Right forelimb (tissue), 1 donor: ENCODE measurements around the gene MARCHF7.
"Not testable (repeated sequence)": the region's sequence is repeated elsewhere in the genome, so short reads cannot be mapped to it uniquely, and the experiment has no call there.

Source experiments
- DNase-seq: peaks from one replicate; pipeline ENCODE4 v3.0.0-alpha.2; 2018

Gene MARCHF7, protein sequence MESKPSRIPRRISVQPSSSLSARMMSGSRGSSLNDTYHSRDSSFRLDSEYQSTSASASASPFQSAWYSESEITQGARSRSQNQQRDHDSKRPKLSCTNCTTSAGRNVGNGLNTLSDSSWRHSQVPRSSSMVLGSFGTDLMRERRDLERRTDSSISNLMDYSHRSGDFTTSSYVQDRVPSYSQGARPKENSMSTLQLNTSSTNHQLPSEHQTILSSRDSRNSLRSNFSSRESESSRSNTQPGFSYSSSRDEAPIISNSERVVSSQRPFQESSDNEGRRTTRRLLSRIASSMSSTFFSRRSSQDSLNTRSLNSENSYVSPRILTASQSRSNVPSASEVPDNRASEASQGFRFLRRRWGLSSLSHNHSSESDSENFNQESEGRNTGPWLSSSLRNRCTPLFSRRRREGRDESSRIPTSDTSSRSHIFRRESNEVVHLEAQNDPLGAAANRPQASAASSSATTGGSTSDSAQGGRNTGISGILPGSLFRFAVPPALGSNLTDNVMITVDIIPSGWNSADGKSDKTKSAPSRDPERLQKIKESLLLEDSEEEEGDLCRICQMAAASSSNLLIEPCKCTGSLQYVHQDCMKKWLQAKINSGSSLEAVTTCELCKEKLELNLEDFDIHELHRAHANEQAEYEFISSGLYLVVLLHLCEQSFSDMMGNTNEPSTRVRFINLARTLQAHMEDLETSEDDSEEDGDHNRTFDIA

DNA sequence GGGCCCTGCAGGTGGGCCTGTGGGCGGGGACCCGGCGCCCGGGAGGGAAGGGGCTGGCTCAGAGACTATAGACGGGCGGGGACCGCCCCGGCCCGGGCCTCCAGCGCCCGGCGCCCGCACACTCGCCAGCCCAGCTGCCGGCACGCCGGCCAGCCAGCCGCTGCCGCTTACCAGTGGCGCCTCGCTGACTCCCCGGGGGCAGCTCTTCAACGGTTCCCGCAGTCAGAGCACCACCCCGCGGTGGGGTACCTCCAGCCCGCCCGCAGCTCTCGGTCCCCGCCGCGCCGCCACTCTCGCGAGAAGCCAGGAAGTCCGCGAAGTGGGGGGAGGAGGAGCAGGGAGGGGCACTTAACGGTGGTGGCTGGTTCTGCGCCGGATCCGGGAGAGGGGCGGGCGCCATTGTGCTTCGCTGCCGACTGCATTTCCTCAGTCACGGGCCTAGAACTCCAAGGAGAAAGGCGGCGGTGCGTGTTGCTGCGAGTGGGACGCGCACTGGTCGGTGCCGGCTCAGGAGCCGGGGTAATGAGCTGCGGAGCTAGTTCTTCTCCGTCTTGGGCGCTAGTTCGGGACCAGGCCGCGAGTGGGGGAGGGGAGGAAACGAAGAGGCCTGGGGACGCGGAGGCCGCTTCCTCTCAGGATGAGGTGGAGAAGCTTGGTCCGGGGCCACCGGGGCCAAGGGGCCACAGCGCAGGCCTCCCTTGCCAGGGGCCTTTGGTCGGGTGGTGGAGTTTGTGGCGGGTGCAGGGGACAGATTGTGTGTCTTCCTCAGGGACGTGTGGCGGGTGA is at the start of gene MARCHF7:
Gene MARCHF7 (plus strand): TSS at position 364 of the 786 bp plus-strand sequence. CDS start 16,517 bp downstream, outside the sequence.
- peak; percentile 99 for DNase-seq

DNA sequence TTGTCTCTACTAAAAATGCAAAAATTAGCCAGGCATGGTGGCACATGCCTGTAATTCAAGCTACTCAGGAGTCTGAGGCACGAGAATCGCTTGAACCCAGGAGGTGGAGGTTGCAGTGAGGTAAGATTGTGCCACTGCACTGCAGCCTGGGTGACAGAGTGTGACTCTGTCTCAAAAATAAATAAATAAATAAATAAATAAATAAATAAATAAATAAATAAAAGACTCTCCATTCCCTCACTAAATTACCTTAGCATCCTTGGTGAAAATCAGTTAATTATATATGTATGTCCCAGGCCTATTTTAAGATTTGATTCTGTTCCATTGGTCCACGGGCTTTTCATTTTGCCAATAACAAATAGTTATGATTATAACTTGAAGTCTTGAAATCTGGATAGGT is 44.9 kb upstream of the MARCHF7 start:
- DNase-seq: not testable (repeated sequence)

GRCh38 chr2:159671047-159671446 is 41.3 kb upstream of the MARCHF7 start:
- no peak for DNase-seq

DNA sequence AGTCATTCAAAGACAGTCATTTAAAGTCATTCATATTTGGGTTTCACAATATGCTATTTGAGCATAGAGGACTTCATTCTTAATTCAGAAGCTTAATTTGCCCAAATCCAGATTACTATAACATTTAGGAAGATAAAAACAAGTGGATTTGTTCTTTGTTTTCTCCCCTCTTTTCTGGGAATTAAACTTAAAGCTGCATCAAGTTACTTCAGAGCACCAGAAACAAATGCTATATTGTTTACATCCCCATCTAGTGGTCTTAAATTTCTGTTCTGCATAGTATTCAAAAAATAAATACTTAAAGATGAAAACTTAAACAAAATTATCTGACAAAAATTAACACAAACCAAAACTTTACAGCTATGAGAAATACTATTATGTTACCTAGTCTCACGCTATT is 34.7 kb upstream of the MARCHF7 start:
- DNase-seq: no peak

- DNase-seq: no peak
These were observed 31.6 kb upstream of the MARCHF7 start for GRCh38 chr2:159680692-159681091.

DNA sequence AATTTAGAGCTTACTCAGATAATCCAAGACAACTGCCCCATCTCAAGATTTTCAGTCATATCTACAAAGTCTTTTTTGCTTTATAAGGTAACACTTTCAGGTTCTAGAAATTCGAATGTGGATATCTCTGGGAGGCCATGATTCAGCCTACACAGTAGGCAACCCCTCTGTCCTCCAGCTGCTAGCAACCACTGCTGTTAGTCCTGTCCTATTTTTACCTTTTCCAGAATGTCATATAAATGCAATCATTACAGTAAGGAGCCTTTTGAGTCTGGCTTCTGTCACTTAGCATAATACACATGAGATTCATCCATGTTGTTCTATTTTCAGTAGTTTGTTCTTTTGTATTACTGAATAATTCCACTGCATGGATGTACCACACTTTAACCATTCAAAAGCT is 28.5 kb upstream of the MARCHF7 start:
- no peak for DNase-seq

DNA sequence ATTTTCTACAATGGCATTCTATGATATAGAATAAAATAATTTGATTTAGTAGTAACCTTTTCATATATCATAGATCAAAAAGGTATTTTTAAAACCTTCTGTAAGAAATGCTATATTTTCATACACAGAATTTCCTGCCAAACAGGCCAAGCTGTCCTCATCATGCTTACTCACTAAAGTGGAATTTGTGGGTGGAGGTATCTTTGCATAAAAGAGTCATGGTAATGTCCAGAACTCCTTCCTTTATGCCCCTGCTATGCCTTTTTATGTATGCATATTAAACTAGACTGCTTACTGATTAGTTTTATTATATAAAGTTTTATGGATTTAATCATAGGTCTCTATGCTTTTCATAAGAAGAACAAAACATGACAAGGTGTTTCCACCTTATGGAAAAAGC is 27.5 kb upstream of the MARCHF7 start:
- no peak for DNase-seq

DNA sequence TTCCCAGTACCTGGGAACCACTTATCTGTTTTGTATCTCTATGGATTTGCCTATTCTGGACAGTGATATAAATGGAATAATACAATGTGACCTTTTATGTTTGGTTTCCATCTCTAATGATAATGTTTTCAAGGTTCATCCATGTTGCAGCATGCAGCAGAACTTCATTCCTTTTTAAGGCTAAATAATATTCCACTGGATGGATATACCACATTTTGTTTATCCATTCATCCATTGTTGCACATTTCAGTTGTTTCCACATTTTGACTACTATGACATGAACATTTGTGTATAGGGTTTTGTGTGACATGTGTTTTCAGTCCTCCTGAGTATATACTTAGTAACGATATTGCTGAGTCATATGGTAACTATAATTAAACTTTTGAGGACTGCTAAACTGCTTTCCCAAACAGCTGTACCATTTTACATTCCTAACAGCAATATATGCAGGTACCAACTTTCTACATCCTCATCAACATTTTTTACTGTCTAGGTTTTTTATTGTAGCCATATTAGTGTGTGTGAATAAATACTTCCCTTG is 17.7 kb upstream of the MARCHF7 start:
- DNase-seq: no peak

- no peak for DNase-seq
These were observed 16.4 kb upstream of the MARCHF7 start for GRCh38 chr2:159695795-159696448.

GRCh38 chr2:159703491-159703890 is 8.8 kb upstream of the MARCHF7 start:
- DNase-seq: no peak

GRCh38 chr2:159706385-159706980 is 5.8 kb upstream of the MARCHF7 start:
- DNase-seq: no peak

GRCh38 chr2:159708066-159708760 is 4.1 kb upstream of the MARCHF7 start:
- DNase-seq: no peak

DNA sequence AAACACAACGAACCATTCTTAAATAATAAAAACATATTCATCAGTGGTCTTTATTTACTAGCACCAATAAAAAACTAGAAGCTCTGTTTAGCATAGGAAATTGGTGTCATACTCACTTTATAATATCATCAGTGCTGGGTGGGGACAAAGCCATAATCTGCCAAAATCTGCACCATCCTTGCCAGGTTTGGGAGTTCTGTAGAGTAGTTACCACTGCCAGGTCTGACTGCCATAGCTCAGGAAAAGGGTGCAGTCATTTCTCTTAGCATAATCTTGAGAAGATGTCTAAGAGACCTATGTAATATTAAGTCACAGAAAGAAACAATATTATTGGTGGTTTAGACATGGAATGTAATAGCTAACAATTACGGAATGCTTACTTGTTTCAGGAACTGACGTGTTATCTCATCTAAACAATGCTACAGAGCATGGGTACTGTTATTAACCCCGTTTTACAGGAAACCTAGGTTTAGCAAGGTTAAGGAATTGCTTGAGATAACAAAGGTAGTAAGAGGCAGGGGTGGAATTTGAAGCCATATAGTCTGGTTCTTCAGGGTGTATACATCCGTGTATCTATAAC is 1.6 kb upstream of the MARCHF7 start:
- no peak for DNase-seq

- DNase-seq: no peak
These were observed 654 bp upstream of the MARCHF7 start for GRCh38 chr2:159711562-159712142.

- no peak for DNase-seq
These were observed 669 bp downstream of the MARCHF7 start for GRCh38 chr2:159712929-159713420.

DNA sequence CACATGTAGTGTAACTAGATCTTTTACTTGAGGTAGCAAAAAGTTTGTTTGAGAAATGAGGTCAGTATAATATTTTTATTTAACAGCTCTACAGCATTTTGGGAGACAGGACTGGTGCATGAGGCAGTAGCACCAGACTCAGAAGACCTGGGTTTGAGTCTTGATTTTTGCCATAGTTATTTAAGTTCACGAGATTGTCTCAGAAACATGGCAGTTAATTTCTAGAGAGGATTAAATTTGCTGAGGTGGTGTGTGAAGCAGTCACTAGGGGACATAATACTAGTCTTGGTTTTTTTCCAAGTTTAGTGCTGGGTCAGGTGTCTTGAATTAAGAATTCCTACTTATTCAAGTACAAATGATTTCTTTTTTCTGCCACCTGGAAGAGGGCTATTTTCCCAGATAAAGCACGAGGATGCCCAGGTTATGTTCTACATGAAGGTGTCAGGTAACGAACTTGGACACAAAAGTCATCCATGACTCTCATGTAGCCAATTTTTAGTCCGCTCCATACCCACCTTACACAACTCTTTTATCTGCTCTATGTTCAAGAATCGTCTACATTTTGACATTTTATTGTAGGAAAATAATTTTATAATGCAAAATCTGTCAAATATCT is 1.4 kb downstream of the MARCHF7 start:
- no peak for DNase-seq

- DNase-seq: no peak
These were observed 2.1 kb downstream of the MARCHF7 start for GRCh38 chr2:159714247-159714930.

- no peak for DNase-seq
These were observed 3.1 kb downstream of the MARCHF7 start for GRCh38 chr2:159715451-159715850.

DNA sequence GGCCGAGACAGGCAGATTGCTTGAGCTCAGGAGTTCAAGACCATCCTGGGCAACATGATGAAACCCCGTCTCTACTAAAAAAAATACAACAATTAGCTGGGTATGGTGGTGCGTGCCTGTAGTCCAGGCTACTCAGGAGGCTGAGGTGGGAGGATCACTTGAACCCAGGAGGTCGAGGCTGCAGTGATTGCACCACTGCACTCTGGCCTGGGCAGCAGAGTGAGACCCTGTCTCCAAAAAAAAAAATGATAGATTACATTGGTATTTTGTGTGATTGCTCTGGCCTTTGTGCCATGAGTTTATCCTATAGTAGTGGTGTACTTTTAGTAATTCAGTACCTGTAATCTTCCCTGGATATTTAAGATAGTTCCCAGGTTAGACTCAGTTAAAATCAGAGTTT is 4.1 kb downstream of the MARCHF7 start:
- DNase-seq: not testable (repeated sequence)
